ENCODE data around the gene NUP153.

DNA sequence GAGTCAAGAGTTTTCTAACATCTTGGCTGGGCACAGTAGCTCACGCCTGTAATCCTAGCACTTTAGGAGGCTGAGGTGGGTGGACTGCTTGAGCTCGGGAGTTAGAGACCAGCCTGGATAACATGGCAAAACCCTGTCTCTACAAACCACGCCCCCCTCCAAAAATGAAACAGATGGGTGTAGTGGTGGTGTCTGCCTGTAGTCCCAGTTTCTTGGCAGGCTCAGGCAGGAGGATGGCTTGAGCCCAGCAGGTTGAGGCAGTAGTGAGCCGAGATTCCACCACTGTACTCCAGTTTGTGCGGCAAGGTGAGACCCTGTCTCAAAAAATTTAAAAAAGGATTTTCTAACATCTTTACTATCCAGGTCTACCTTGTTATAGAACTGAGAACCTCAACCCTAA is 84.6 kb downstream of the NUP153 start:
- TF ChIP-seq, protein P1, sequence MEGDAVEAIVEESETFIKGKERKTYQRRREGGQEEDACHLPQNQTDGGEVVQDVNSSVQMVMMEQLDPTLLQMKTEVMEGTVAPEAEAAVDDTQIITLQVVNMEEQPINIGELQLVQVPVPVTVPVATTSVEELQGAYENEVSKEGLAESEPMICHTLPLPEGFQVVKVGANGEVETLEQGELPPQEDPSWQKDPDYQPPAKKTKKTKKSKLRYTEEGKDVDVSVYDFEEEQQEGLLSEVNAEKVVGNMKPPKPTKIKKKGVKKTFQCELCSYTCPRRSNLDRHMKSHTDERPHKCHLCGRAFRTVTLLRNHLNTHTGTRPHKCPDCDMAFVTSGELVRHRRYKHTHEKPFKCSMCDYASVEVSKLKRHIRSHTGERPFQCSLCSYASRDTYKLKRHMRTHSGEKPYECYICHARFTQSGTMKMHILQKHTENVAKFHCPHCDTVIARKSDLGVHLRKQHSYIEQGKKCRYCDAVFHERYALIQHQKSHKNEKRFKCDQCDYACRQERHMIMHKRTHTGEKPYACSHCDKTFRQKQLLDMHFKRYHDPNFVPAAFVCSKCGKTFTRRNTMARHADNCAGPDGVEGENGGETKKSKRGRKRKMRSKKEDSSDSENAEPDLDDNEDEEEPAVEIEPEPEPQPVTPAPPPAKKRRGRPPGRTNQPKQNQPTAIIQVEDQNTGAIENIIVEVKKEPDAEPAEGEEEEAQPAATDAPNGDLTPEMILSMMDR (IDR thresholded peaks at IDR 0.05) = no peak
- no peak for TF ChIP-seq POLR2A (IDR thresholded peaks at IDR 0.05)
